ENCODE data around the gene RPUSD2. TPM values are rescaled to one million over a fixed set of nuclear protein-coding genes. Genes with fewer than 3 reads are reported as not detected.
A peak's percentile ranks its signal among the peaks of the same experiment; 100 is the strongest.

The RPUSD2 gene
- total RNA-seq, 2 experiments from 2014 or later, result 12.7 to 13.7 TPM

GRCh38 chr15:40595219-40595618, 26.1 kb downstream of the RPUSD2 start:
- peaks cover 22% of the 10 kb centered on the region for H3K4me1 Mint-ChIP-seq (ENCODE audit: low read depth)
- peak overlapping the region; percentile 98 for H3K4me3 Mint-ChIP-seq
- intact Hi-C loops (cut with micrococcal nuclease), result loop anchor here (2.0 kb wide), 2 partner anchors 150 to 160 kb away; partner anchors contain the start of gene RMDN3
- no peak for DNase-seq
- peaks cover 5% of the 10 kb centered on the region for H3K36me3 Mint-ChIP-seq
- peaks cover 10% of the 10 kb centered on the region for H3K27me3 Mint-ChIP-seq
- POLR2A ChIA-PET, result interaction anchor here (0.7 to 1.4 kb wide), 4 partner anchors 26 to 233 kb away, joined by 3 to 4 read pairs (median 4); partner anchors contain the start of genes CCDC32, PPP1R14D, RAD51 and RPUSD2
- no peak overlapping the region for H3K27ac Mint-ChIP-seq
- H3K9me3 Mint-ChIP-seq, result no peaks in the 10 kb centered on the region
- CTCF ChIA-PET, result interaction anchor here (0.9 to 1.1 kb wide), 2 partner anchors 9 to 84 kb away, joined by 3 to 4 read pairs; no protein-coding TSS in a partner anchor

GRCh38 chr15:40595773-40596172, 26.7 kb downstream of the RPUSD2 start:
- CTCF ChIA-PET, result no interaction called here
- Mint-ChIP-seq H3K27me3 (peaks cover 10% of the 10 kb centered on the region), H3K4me3 (no peak overlapping the region), H3K4me1 (ENCODE audit: low read depth) (peaks cover 19% of the 10 kb centered on the region), H3K9me3 (no peaks in the 10 kb centered on the region), H3K36me3 (peaks cover 5% of the 10 kb centered on the region), H3K27ac (no peak overlapping the region)
- intact Hi-C loops (cut with micrococcal nuclease), result loop anchor here (2.0 kb wide), 2 partner anchors 149 to 159 kb away; partner anchors contain the start of gene RMDN3
- DNase-seq, result no peak
- POLR2A ChIA-PET, result interaction anchor here (0.8 to 1.4 kb wide), 3 partner anchors 27 to 99 kb away, joined by 3 to 4 read pairs (median 4); partner anchors contain the start of genes CCDC32, RAD51 and RPUSD2

- Mint-ChIP-seq H3K4me3 (no peak overlapping the region), H3K27me3 (peaks cover 10% of the 10 kb centered on the region), H3K27ac (no peak overlapping the region), H3K36me3 (peaks cover 5% of the 10 kb centered on the region), H3K4me1 (ENCODE audit: low read depth) (peaks cover 19% of the 10 kb centered on the region), H3K9me3 (no peaks in the 10 kb centered on the region)
- ChIA-PET POLR2A (no interaction called here), CTCF (no interaction called here)
- intact Hi-C loops (cut with micrococcal nuclease), result no loop called here
- no peak for DNase-seq
These were observed 27.9 kb downstream of the RPUSD2 start for GRCh38 chr15:40597024-40597423.

GRCh38 chr15:40598126-40598525, 29.0 kb downstream of the RPUSD2 start:
- H3K4me1 Mint-ChIP-seq (ENCODE audit: low read depth), result peaks cover 15% of the 10 kb centered on the region
- H3K27me3 Mint-ChIP-seq, result peaks cover 10% of the 10 kb centered on the region
- H3K27ac Mint-ChIP-seq, result no peak overlapping the region
- H3K9me3 Mint-ChIP-seq, result no peaks in the 10 kb centered on the region
- POLR2A ChIA-PET, result no interaction called here
- CTCF ChIA-PET, result interaction anchor here (0.6 kb wide), 1 partner anchor 149 kb away, joined by 4 read pairs; no protein-coding TSS in a partner anchor
- H3K4me3 Mint-ChIP-seq, result no peak overlapping the region
- DNase-seq, result no peak
- peaks cover 5% of the 10 kb centered on the region for H3K36me3 Mint-ChIP-seq
- intact Hi-C loops (cut with micrococcal nuclease), result no loop called here

- Mint-ChIP-seq H3K4me1 (ENCODE audit: low read depth) (peaks cover 9% of the 10 kb centered on the region), H3K9me3 (no peaks in the 10 kb centered on the region), H3K27me3 (peaks cover 10% of the 10 kb centered on the region), H3K4me3 (no peak overlapping the region), H3K36me3 (peaks cover 4% of the 10 kb centered on the region), H3K27ac (no peak overlapping the region)
- ChIA-PET CTCF (interaction anchor here (2.3 kb wide), 1 partner anchor 9 kb away, joined by 6 read pairs; no protein-coding TSS in a partner anchor), POLR2A (no interaction called here)
- no peak for DNase-seq
- intact Hi-C loops (cut with micrococcal nuclease), result no loop called here
These were observed 29.6 kb downstream of the RPUSD2 start for GRCh38 chr15:40598672-40599071.

GRCh38 chr15:40600956-40601355, 31.9 kb downstream of the RPUSD2 start:
- intact Hi-C loops (cut with micrococcal nuclease), result no loop called here
- ChIA-PET POLR2A (interaction anchor here (0.6 kb wide), 1 partner anchor 638 kb away, joined by 3 read pairs; no protein-coding TSS in a partner anchor), CTCF (interaction anchor here (0.8 to 2.3 kb wide), 2 partner anchors 9 to 11 kb away, joined by 3 to 6 read pairs; no protein-coding TSS in a partner anchor)
- Mint-ChIP-seq H3K4me3 (no peak overlapping the region), H3K27ac (no peak overlapping the region), H3K4me1 (ENCODE audit: low read depth) (no peaks in the 10 kb centered on the region), H3K27me3 (no peaks in the 10 kb centered on the region), H3K36me3 (no peaks in the 10 kb centered on the region), H3K9me3 (no peaks in the 10 kb centered on the region)
- DNase-seq, result no peak

- Mint-ChIP-seq H3K4me3 (no peak overlapping the region), H3K27me3 (no peaks in the 10 kb centered on the region), H3K27ac (no peak overlapping the region), H3K4me1 (ENCODE audit: low read depth) (no peaks in the 10 kb centered on the region), H3K36me3 (peaks cover 6% of the 10 kb centered on the region), H3K9me3 (no peaks in the 10 kb centered on the region)
- intact Hi-C loops (cut with micrococcal nuclease), result no loop called here
- ChIA-PET CTCF (interaction anchor here (0.9 to 1.9 kb wide), 2 partner anchors 9 to 14 kb away, joined by 3 to 5 read pairs; no protein-coding TSS in a partner anchor), POLR2A (no interaction called here)
- no peak for DNase-seq
These were observed 34.8 kb downstream of the RPUSD2 start for GRCh38 chr15:40603935-40604334.

- H3K9me3 Mint-ChIP-seq, result no peaks in the 10 kb centered on the region
These were observed 44.0 kb downstream of the RPUSD2 start for GRCh38 chr15:40613080-40613479.

GRCh38 chr15:40618023-40618422, 48.9 kb downstream of the RPUSD2 start:
- POLR2A ChIA-PET, result interaction anchor here (0.6 kb wide), 1 partner anchor 254 kb away, joined by 5 read pairs; no protein-coding TSS in a partner anchor

More at GRCh38 chr15:40613080-40613479, 44.0 kb downstream of the RPUSD2 start:
- Mint-ChIP-seq H3K36me3 (no peaks in the 10 kb centered on the region), H3K4me3 (no peak overlapping the region), H3K4me1 (ENCODE audit: low read depth) (no peaks in the 10 kb centered on the region), H3K27ac (no peak overlapping the region), H3K27me3 (no peaks in the 10 kb centered on the region)
- POLR2A ChIA-PET, result no interaction called here
- no peak for DNase-seq
- CTCF ChIA-PET, result no interaction called here
- intact Hi-C loops (cut with micrococcal nuclease), result no loop called here

GRCh38 chr15:40618906-40619305, 49.8 kb downstream of the RPUSD2 start:
- ChIA-PET POLR2A (no interaction called here), CTCF (no interaction called here)
- Mint-ChIP-seq H3K4me3 (no peak overlapping the region), H3K27me3 (no peaks in the 10 kb centered on the region), H3K9me3 (no peaks in the 10 kb centered on the region), H3K27ac (no peak overlapping the region), H3K4me1 (ENCODE audit: low read depth) (no peaks in the 10 kb centered on the region), H3K36me3 (peaks cover 6% of the 10 kb centered on the region)
- intact Hi-C loops (cut with micrococcal nuclease), result no loop called here
- DNase-seq, result no peak

More at GRCh38 chr15:40618023-40618422, 48.9 kb downstream of the RPUSD2 start:
- intact Hi-C loops (cut with micrococcal nuclease), result no loop called here
- CTCF ChIA-PET, result no interaction called here
- no peaks in the 10 kb centered on the region for H3K27me3 Mint-ChIP-seq
- no peaks in the 10 kb centered on the region for H3K9me3 Mint-ChIP-seq
- no peak overlapping the region for H3K4me3 Mint-ChIP-seq
- DNase-seq, result no peak
- H3K27ac Mint-ChIP-seq, result no peak overlapping the region
- H3K36me3 Mint-ChIP-seq, result peaks cover 6% of the 10 kb centered on the region
- no peaks in the 10 kb centered on the region for H3K4me1 Mint-ChIP-seq (ENCODE audit: low read depth)

GRCh38 chr15:40623361-40623760, 54.3 kb downstream of the RPUSD2 start:
- Mint-ChIP-seq H3K27me3 (no peaks in the 10 kb centered on the region), H3K4me3 (no peak overlapping the region), H3K27ac (no peak overlapping the region), H3K9me3 (no peaks in the 10 kb centered on the region), H3K36me3 (peaks cover 6% of the 10 kb centered on the region), H3K4me1 (ENCODE audit: low read depth) (no peaks in the 10 kb centered on the region)
- intact Hi-C loops (cut with micrococcal nuclease), result no loop called here
- CTCF ChIA-PET, result no interaction called here
- POLR2A ChIA-PET, result no interaction called here
- DNase-seq, result no peak
